HG03558 (cell line): ENCODE measurements around the gene BEND6.
A peak's percentile ranks its signal among the peaks of the same experiment; 100 is the strongest.

Experiments used
- ATAC-seq: cut with Tn5 transposase; IDR thresholded peaks from one replicate; pipeline ENCODE4 v1.9.1; 2021; ENCODE audit warnings: moderate number of reproducible peaks; ENCODE audit not compliant: unreplicated experiment; ENCODE audit errors: extremely low read depth

BEND6 gene

GRCh38 chr6:56954403-56955170 lies at the start of gene BEND6:
Gene BEND6, plus strand, starts transcription at chr6:56955107. Its CDS starts 26,704 bp downstream, at chr6:56981811.
- peak; percentile 17 for ATAC-seq

- no peak for ATAC-seq
Measured at GRCh38 chr6:56905378-56905777, 49.5 kb upstream of the BEND6 start.

- ATAC-seq = no peak
Measured at GRCh38 chr6:56906752-56907151, 48.2 kb upstream of the BEND6 start.

GRCh38 chr6:56909115-56909907 lies 45.6 kb upstream of the BEND6 start:
- ATAC-seq = no peak

GRCh38 chr6:56911847-56912246 lies 43.1 kb upstream of the BEND6 start:
- ATAC-seq = no peak

- ATAC-seq = no peak
Measured at GRCh38 chr6:56913285-56914074, 41.4 kb upstream of the BEND6 start.

GRCh38 chr6:56914798-56915658 lies 39.9 kb upstream of the BEND6 start:
- ATAC-seq = no peak

GRCh38 chr6:56915832-56916231 lies 39.1 kb upstream of the BEND6 start:
- ATAC-seq = no peak

GRCh38 chr6:56916849-56917551 lies 37.9 kb upstream of the BEND6 start:
- ATAC-seq = no peak

- no peak for ATAC-seq
Measured at GRCh38 chr6:56922645-56923044, 32.3 kb upstream of the BEND6 start.

GRCh38 chr6:56923565-56923964 lies 31.3 kb upstream of the BEND6 start:
- ATAC-seq = no peak

- no peak for ATAC-seq
Measured at GRCh38 chr6:56927538-56928453, 27.1 kb upstream of the BEND6 start.

GRCh38 chr6:56930846-56931245 lies 24.1 kb upstream of the BEND6 start:
- ATAC-seq = no peak

- no peak for ATAC-seq
Measured at GRCh38 chr6:56932910-56933477, 21.9 kb upstream of the BEND6 start.

- ATAC-seq = no peak
Measured at GRCh38 chr6:56933650-56934049, 21.3 kb upstream of the BEND6 start.

GRCh38 chr6:56934876-56935275 lies 20.0 kb upstream of the BEND6 start:
- no peak for ATAC-seq

- ATAC-seq = no peak
Measured at GRCh38 chr6:56936466-56936865, 18.4 kb upstream of the BEND6 start.

GRCh38 chr6:56938649-56939191 lies 16.2 kb upstream of the BEND6 start:
- ATAC-seq = no peak
